HCT116 (cell line): ENCODE measurements around the gene TPBG.

ENCODE experiments used
- CEBPB ChIP-seq: IDR thresholded peaks from 2 replicates; pipeline ENCODE4 v1.6.1; 2012; ENCODE audit warnings: low read depth
- EZH2 ChIP-seq: fragments of 200-600 bp; sonication (generic); IDR thresholded peaks from 2 replicates; pipeline ENCODE4 v1.6.1; 2017; ENCODE audit warnings: antibody characterized with exemption, mixed run types
- POLR2A ChIP-seq: IDR thresholded peaks from 2 replicates; pipeline ENCODE4 v1.7.0; 2011; ENCODE audit warnings: borderline replicate concordance; ENCODE audit not compliant: insufficient read depth, insufficient read length; ENCODE audit errors: extremely low read depth
- POLR2AphosphoS5 ChIP-seq: IDR thresholded peaks from 2 replicates; pipeline ENCODE4 v1.6.1; 2011; ENCODE audit warnings: mild to moderate bottlenecking, low read depth, low read length, moderate library complexity
- SIN3A ChIP-seq: IDR thresholded peaks from 2 replicates; pipeline ENCODE4 v1.6.1; 2012; ENCODE audit warnings: low read depth
- YY1 ChIP-seq: IDR thresholded peaks from 2 replicates; pipeline ENCODE4 v1.6.1; 2011; ENCODE audit warnings: low read length, low read depth, moderate library complexity, mild to moderate bottlenecking; ENCODE audit not compliant: insufficient replicate concordance; ENCODE audit errors: extremely low read depth
- TF ChIP-seq, protein P1 (sequence below): IDR thresholded peaks from 2 replicates; pipeline ENCODE4 v1.6.1; 2012
- TF ChIP-seq, protein P2 (sequence below), 3 experiments: fragments of 200-600 bp in 1 of 3; sonication (generic) in 1 of 3; IDR thresholded peaks in 2 of 3; conservative IDR thresholded peaks in 1 of 3; 2 replicates each; pipeline ENCODE4 v1.5.1; 2012 to 2017; ENCODE audit warnings: low read depth in 2 of 3, low read length in 2 of 3, antibody characterized with exemption in 1 of 3, borderline replicate concordance in 1 of 3, control low read depth in 1 of 3, mild to moderate bottlenecking in 1 of 3, mixed read lengths in 1 of 3, mixed run types in 1 of 3, moderate library complexity in 1 of 3; ENCODE audit not compliant: insufficient read depth in 1 of 3

- TF ChIP-seq CEBPB, result no peak
- TF ChIP-seq POLR2A, result no peak
- TF ChIP-seq, protein P1, sequence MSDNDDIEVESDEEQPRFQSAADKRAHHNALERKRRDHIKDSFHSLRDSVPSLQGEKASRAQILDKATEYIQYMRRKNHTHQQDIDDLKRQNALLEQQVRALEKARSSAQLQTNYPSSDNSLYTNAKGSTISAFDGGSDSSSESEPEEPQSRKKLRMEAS, result peak; percentile 22; the same call in 1 of the 2 replicates
- no peak for TF ChIP-seq YY1
- TF ChIP-seq, protein P2, sequence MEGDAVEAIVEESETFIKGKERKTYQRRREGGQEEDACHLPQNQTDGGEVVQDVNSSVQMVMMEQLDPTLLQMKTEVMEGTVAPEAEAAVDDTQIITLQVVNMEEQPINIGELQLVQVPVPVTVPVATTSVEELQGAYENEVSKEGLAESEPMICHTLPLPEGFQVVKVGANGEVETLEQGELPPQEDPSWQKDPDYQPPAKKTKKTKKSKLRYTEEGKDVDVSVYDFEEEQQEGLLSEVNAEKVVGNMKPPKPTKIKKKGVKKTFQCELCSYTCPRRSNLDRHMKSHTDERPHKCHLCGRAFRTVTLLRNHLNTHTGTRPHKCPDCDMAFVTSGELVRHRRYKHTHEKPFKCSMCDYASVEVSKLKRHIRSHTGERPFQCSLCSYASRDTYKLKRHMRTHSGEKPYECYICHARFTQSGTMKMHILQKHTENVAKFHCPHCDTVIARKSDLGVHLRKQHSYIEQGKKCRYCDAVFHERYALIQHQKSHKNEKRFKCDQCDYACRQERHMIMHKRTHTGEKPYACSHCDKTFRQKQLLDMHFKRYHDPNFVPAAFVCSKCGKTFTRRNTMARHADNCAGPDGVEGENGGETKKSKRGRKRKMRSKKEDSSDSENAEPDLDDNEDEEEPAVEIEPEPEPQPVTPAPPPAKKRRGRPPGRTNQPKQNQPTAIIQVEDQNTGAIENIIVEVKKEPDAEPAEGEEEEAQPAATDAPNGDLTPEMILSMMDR (IDR thresholded peaks at IDR 0.05 in 2 of 3, conservative IDR thresholded peaks at IDR 0.05 in 1 of 3; ENCODE audit: borderline replicate concordance in 1 of 3, insufficient read depth in 1 of 3, low read depth in 2 of 3, low read length in 2 of 3), result peak in 1 of 3 experiments; percentile 31; a peak in 2 of 6 replicates
- no peak for TF ChIP-seq EZH2
- no peak for TF ChIP-seq POLR2AphosphoS5
- TF ChIP-seq SIN3A, result no peak
These were observed 25.8 kb upstream of the TPBG start for GRCh38 chr6:82337688-82338257.
